ENCODE data around the gene TUNAR. TPM values are rescaled to one million over a fixed set of nuclear protein-coding genes. Genes with fewer than 3 reads are reported as not detected.

TUNAR gene
- total RNA-seq, 1 experiment from 2014 or later, result not detected

DNA sequence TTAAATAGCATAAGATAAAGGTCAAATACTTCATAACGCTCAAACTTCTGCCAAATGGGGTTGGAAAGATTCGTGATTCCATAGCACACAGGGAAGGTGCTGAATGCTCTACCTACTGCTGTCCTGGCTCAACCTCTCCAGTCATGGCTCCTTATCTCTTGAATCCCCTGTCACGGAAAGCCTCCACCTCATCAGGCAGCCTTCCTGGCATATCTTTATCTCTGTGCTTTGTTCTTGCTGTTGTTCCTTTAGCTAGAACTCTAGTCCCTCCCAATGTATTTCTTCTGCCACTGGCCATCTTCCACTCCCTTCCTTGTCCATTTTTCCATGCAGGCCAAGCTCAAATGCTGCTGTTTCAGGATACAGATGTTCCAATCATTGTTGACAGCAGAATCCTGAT, 26.9 kb upstream of the TUNAR start:
- Histone ChIP-seq H3K36me3 (ENCODE audit: low read depth) (no peaks in the 10 kb centered on the region), H3K27ac (no peak overlapping the region), H4K20me1 (ENCODE audit: insufficient read depth) (no peaks in the 10 kb centered on the region), H3K9me3 (ENCODE audit: insufficient read depth, low read depth) (no peaks in the 10 kb centered on the region), H3K4me3 (no peak overlapping the region), H3K79me2 (ENCODE audit: low read depth) (no peaks in the 10 kb centered on the region), H3F3A (ENCODE audit: insufficient read depth, low read depth) (no peaks in the 10 kb centered on the region), H2AFZ (no peak overlapping the region), H3K4me1 (replicated peaks; ENCODE audit: insufficient read depth) (no peaks in the 10 kb centered on the region), H3K9me2 (ENCODE audit: insufficient read depth) (no peaks in the 10 kb centered on the region), H3K4me2 (no peak overlapping the region), H3K27me3 (ENCODE audit: insufficient read depth, low read depth) (peaks cover 4% of the 10 kb centered on the region; the same call in 1 of the 2 replicates)
- ChIA-PET CTCF (no interaction called here), POLR2A (ENCODE audit: unreplicated experiment) (no interaction called here)
- intact Hi-C loops (cut with micrococcal nuclease; ENCODE audit: unreplicated experiment), result no loop called here
- BruUV-seq (replicated peaks), result no TSS peak
- no peak for DNase-seq
- TF ChIP-seq CTCF (conservative IDR thresholded peaks at IDR 0.05), result no peak
- TF ChIP-seq EZH2 (IDR thresholded peaks at IDR 0.05; ENCODE audit: low read depth), result no peak

GRCh38 chr14:95850429-95850828, 26.2 kb upstream of the TUNAR start:
- POLR2A ChIA-PET (ENCODE audit: unreplicated experiment), result no interaction called here
- no TSS peak for BruUV-seq (replicated peaks)
- H3K79me2 ChIP-seq (ENCODE audit: low read depth), result no peaks in the 10 kb centered on the region

GRCh38 chr14:95855606-95856005, 21.0 kb upstream of the TUNAR start:
- Histone ChIP-seq H3K36me3 (ENCODE audit: low read depth) (no peaks in the 10 kb centered on the region), H3K9me2 (ENCODE audit: insufficient read depth) (no peaks in the 10 kb centered on the region), H3K9me3 (ENCODE audit: insufficient read depth, low read depth) (no peaks in the 10 kb centered on the region), H4K20me1 (ENCODE audit: insufficient read depth) (no peaks in the 10 kb centered on the region), H3K4me3 (no peak overlapping the region), H3K79me2 (ENCODE audit: low read depth) (no peaks in the 10 kb centered on the region), H3K27ac (no peak overlapping the region), H2AFZ (no peak overlapping the region), H3F3A (ENCODE audit: insufficient read depth, low read depth) (no peaks in the 10 kb centered on the region), H3K4me2 (no peak overlapping the region), H3K27me3 (ENCODE audit: insufficient read depth, low read depth) (peaks cover 4% of the 10 kb centered on the region; the same call in 1 of the 2 replicates), H3K4me1 (replicated peaks; ENCODE audit: insufficient read depth) (no peaks in the 10 kb centered on the region)
- no TSS peak for BruUV-seq (replicated peaks)
- no peak for DNase-seq
- TF ChIP-seq EZH2 (IDR thresholded peaks at IDR 0.05; ENCODE audit: low read depth) (no peak), CTCF (conservative IDR thresholded peaks at IDR 0.05) (no peak)
- CTCF ChIA-PET, result no interaction called here
- intact Hi-C loops (cut with micrococcal nuclease; ENCODE audit: unreplicated experiment), result no loop called here
- POLR2A ChIA-PET (ENCODE audit: unreplicated experiment), result no interaction called here

More at GRCh38 chr14:95850429-95850828, 26.2 kb upstream of the TUNAR start:
- no peak overlapping the region for H3K4me3 ChIP-seq
- no peak overlapping the region for H3K27ac ChIP-seq
- H3K4me2 ChIP-seq, result no peak overlapping the region
- CTCF ChIA-PET, result no interaction called here
- H3K9me2 ChIP-seq (ENCODE audit: insufficient read depth), result no peaks in the 10 kb centered on the region
- intact Hi-C loops (cut with micrococcal nuclease; ENCODE audit: unreplicated experiment), result no loop called here
- TF ChIP-seq CTCF (conservative IDR thresholded peaks at IDR 0.05) (no peak), EZH2 (IDR thresholded peaks at IDR 0.05; ENCODE audit: low read depth) (no peak)
- H3K9me3 ChIP-seq (ENCODE audit: insufficient read depth, low read depth), result no peaks in the 10 kb centered on the region
- no peaks in the 10 kb centered on the region for H3K4me1 ChIP-seq (replicated peaks; ENCODE audit: insufficient read depth)
- H3K27me3 ChIP-seq (ENCODE audit: insufficient read depth, low read depth), result peaks cover 4% of the 10 kb centered on the region; the same call in 1 of the 2 replicates
- DNase-seq, result no peak
- no peaks in the 10 kb centered on the region for H4K20me1 ChIP-seq (ENCODE audit: insufficient read depth)
- H3F3A ChIP-seq (ENCODE audit: insufficient read depth, low read depth), result no peaks in the 10 kb centered on the region
- H3K36me3 ChIP-seq (ENCODE audit: low read depth), result no peaks in the 10 kb centered on the region
- H2AFZ ChIP-seq, result no peak overlapping the region

Data from PC-9 (cell line).